PFSK-1 (cell line): ENCODE results near the gene PPP1R13L.

Experiments
- POLR2AphosphoS5 ChIP-seq: IDR thresholded peaks from 2 replicates; pipeline ENCODE4 v1.6.1; 2012; ENCODE audit warnings: low read depth, mild to moderate bottlenecking, control low read depth, low read length, moderate library complexity
- TAF1 ChIP-seq: IDR thresholded peaks from 2 replicates; pipeline ENCODE4 v1.6.1; 2012; ENCODE audit warnings: low read length, control low read depth, borderline replicate concordance; ENCODE audit not compliant: insufficient read depth
- TF ChIP-seq, protein P1 (sequence below), 2 experiments: IDR thresholded peaks; 2 replicates each; pipeline versions ENCODE4 v1.6.1 to v1.8.0; 2011 to 2012; ENCODE audit warnings: low read depth in 2 of 2, low read length in 2 of 2, control low read depth in 1 of 2, inconsistent platforms in 1 of 2, mild to moderate bottlenecking in 1 of 2, moderate library complexity in 1 of 2; ENCODE audit not compliant: insufficient read depth in 1 of 2

DNA sequence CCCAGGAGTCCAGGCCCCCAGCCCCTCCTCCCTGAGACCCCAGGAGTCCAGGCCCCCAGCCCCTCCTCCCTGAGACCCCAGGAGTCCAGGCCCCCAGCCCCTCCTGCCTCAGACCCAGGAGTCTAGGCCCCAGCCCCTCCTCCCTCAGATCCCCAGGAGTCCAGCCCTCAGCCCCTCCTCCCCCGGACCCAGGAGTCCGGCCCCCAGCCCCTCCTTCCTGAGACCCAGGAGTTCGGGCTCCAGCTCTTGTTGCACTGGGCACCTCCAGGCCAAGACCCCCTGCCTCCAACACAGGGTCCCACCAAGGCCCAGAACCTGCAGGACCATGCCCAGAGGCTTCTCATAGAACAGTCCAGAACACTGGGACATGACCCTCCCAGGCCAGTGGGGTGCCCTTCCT lies 15.0 kb upstream of the PPP1R13L start:
- no peak for TF ChIP-seq TAF1
- no peak for TF ChIP-seq POLR2AphosphoS5
- TF ChIP-seq, protein P1, sequence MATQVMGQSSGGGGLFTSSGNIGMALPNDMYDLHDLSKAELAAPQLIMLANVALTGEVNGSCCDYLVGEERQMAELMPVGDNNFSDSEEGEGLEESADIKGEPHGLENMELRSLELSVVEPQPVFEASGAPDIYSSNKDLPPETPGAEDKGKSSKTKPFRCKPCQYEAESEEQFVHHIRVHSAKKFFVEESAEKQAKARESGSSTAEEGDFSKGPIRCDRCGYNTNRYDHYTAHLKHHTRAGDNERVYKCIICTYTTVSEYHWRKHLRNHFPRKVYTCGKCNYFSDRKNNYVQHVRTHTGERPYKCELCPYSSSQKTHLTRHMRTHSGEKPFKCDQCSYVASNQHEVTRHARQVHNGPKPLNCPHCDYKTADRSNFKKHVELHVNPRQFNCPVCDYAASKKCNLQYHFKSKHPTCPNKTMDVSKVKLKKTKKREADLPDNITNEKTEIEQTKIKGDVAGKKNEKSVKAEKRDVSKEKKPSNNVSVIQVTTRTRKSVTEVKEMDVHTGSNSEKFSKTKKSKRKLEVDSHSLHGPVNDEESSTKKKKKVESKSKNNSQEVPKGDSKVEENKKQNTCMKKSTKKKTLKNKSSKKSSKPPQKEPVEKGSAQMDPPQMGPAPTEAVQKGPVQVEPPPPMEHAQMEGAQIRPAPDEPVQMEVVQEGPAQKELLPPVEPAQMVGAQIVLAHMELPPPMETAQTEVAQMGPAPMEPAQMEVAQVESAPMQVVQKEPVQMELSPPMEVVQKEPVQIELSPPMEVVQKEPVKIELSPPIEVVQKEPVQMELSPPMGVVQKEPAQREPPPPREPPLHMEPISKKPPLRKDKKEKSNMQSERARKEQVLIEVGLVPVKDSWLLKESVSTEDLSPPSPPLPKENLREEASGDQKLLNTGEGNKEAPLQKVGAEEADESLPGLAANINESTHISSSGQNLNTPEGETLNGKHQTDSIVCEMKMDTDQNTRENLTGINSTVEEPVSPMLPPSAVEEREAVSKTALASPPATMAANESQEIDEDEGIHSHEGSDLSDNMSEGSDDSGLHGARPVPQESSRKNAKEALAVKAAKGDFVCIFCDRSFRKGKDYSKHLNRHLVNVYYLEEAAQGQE (IDR thresholded peaks at IDR 0.05; ENCODE audit: insufficient read depth in 1 of 2, low read depth in 2 of 2, low read length in 2 of 2), result no peak
